ENCODE measurements around the gene MEGF11.

- no peak for TF ChIP-seq BHLHE40 (IDR thresholded peaks at IDR 0.05; ENCODE audit: borderline replicate concordance)
- TF ChIP-seq ARNT (IDR thresholded peaks at IDR 0.05), result no peak
- no peak for TF ChIP-seq NFRKB (IDR thresholded peaks at IDR 0.05)
- TF ChIP-seq SP1 (IDR thresholded peaks at IDR 0.05), result no peak
- TF ChIP-seq HDGF (IDR thresholded peaks at IDR 0.05; ENCODE audit: borderline replicate concordance), result no peak
- TF ChIP-seq FOXK2 (IDR thresholded peaks at IDR 0.05), result no peak
- no peak for TF ChIP-seq CTBP1 (IDR thresholded peaks at IDR 0.05; ENCODE audit: borderline replicate concordance)
- TF ChIP-seq TARDBP (IDR thresholded peaks at IDR 0.05), result no peak
- no peak for TF ChIP-seq ZNF384 (IDR thresholded peaks at IDR 0.05)
- no peak for TF ChIP-seq ELF4 (IDR thresholded peaks at IDR 0.05)
- TF ChIP-seq PKNOX1 (IDR thresholded peaks at IDR 0.05), result no peak
Observed at GRCh38 chr15:66014635-66015182, 238.8 kb downstream of the MEGF11 start.
